SIG-M5 treated with dmso at 0.1 percent for 504 hours (cell line): Measurements from ENCODE around the gene OR14J1.
"Not testable (repeated sequence)": the region's sequence is repeated elsewhere in the genome, so short reads cannot be mapped to it uniquely, and the experiment has no call there.

Source experiments
- DNase-seq: peaks from one replicate; lab custom pipeline; 2025; ENCODE audit not compliant: unreplicated experiment; lab: John Stamatoyannopoulos, UW

OR14J1 gene, protein sequence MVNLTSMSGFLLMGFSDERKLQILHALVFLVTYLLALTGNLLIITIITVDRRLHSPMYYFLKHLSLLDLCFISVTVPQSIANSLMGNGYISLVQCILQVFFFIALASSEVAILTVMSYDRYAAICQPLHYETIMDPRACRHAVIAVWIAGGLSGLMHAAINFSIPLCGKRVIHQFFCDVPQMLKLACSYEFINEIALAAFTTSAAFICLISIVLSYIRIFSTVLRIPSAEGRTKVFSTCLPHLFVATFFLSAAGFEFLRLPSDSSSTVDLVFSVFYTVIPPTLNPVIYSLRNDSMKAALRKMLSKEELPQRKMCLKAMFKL

GRCh38 chr6:29301316-29301715, at the start of gene OR14J1:
TSS of gene OR14J1 (plus strand) at chr6:29301701. CDS start at chr6:29306690, 4,989 bp downstream.
- no peak for DNase-seq

DNA sequence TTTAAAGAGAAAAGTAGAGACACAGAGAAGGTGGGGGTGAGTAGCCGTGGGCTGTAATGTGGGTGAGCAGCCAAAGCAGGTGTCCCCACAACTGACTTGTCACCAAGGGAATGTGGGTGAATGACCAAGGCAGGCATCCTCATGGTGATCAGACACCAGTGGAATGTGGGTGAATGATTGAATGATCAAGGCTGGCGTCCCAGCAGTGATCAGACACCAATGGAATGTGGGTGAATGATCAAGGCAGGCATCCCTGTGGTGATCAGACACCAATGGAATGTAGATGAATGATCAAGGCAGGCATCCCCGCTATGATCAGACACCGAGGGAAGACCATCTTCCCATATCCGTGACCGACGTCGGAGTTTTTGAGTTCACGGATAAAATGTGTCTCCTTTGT, 49.8 kb upstream of the OR14J1 start:
- DNase-seq: no peak

DNA sequence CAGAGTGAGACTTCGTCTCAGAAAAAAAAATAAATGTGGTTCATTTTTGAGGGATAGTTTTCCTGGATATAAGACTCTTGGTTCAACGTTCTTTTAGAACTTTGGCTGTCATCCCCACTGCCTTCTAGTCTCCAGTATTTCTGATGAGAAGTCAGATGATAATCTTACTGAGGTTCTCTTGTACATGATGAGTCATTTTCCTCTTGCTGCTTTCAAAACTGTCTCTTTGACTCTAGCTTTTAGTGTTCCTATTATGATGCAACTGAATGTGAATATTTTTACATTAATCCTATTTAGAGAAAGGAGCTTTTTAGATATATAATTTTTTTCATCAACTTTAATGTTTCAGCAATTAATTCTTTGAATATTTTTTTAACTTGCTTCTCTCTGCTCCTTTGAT, 46.0 kb upstream of the OR14J1 start:
- no peak for DNase-seq

GRCh38 chr6:29259721-29260120, 41.8 kb upstream of the OR14J1 start:
- DNase-seq: no peak

GRCh38 chr6:29263001-29263400, 38.5 kb upstream of the OR14J1 start:
- no peak for DNase-seq

DNA sequence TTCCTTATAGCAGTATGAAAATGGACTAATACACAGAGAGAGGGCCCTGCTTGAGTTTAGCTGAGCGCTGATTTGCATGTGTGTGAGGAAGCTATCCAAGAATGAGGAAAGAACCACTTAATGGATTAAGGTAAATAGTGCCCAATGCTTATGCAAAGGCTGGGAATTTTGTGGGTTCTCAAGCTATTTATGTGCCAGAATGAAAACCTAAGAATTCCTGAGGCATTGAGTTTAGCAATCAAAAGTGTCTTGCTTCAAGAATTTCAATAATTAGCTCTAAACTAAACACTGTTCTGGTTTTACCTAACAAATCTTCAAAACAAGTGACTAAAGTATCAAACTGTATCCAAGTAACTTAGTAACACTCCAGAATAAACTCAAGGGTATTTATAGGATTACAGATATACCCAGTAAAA, 7.0 kb upstream of the OR14J1 start:
- no peak for DNase-seq

DNA sequence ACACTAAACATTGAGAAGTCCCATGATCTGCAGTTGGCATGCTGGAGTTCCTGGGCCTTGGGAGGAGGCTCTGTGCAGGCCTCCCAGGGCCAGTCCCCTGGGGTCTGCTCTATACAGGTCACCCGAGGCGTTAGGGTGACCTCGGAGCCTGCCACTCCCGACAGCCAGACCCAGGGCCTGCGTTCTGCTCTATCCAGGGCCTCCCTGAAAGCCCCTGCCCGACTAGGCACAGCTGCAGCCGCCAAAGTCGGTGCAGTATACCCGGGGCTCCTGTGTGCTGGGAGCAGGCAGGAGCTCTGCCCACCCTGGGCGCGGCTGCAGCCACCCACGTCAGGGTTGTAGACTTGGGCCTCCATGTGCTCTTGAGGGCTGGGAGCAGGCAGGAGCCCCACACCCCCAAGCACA, 6.3 kb upstream of the OR14J1 start:
- no peak for DNase-seq

- no peak for DNase-seq
Observed at GRCh38 chr6:29295623-29296022, 5.9 kb upstream of the OR14J1 start.

DNA sequence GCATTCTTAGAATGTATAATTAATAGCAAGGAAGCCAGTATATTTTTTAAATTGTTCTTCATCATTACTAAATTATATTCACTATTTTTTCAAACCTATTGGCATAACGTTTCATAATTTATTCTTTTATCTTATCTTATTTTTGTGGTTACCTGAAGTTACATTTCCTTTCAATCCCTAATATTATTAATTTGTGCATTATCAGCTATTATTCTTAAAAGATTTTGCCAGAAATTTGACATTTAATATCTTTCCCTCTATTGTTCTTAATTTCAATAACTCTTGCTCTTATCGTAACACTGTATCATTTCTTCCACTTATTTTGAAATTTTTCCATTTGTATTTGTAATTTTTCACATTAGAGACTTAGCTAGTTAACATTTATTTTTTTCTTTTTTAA, 18.4 kb downstream of the OR14J1 start:
- no peak for DNase-seq

DNA sequence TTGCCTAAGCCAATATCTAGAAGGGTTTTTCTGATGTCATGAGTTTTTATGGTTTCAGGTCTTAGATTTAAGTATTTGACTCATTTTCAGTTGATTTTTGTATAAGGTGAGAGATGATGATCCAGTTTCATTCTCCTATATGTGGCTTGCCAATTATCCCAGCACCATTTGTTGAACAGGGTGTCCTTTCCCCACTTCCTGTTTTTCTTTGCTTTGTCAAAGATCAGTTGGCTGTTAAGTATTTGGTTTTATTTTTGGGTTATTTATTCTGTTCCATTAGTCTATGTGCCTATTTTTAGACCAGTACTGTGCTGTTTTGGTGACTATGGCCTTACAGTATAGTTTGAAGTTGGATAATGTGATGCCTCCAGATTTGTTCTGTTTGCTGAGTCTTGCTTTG, 21.8 kb downstream of the OR14J1 start:
- DNase-seq: not testable (repeated sequence)

DNA sequence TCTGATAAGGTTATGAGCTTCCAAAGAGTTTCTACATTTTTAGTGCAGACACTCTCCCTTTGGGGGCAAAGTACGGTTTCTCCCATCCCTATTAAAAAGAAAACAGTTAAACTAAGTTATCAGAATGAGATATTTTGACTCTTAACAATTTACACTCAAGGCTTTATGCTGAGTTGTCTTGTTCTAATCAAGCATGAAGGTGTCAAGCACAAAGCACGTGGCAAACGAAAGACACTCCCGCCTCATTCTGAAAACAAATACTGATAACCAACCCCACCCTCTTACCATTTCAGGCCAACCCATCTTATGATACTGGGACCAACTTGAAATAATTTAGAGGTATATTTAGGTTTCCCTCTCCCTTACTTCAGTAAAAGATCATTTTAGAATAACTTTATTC, 24.3 kb downstream of the OR14J1 start:
- DNase-seq: no peak

GRCh38 chr6:29332676-29333075, 31.2 kb downstream of the OR14J1 start:
- DNase-seq: no peak

DNA sequence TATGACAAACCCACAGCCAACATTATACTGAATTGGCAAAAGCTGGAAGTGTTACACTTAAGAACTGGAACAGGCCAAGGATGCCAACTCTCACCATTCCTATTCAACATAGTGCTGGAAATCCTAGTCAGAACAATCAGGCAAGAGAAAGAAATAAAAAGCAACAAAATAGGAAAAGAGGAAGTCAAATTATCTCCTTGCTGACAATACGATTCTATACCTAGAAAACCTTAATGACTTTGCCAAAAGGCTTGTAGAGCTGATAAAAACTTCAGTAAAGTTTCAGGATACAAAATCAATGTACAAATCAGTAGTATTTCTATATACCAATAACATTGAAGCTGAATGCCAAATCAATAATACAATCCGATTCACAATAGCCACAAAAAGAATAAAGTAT, 34.8 kb downstream of the OR14J1 start:
- DNase-seq: no peak

GRCh38 chr6:29345380-29345779, 43.9 kb downstream of the OR14J1 start:
- no peak for DNase-seq

- not testable (repeated sequence) for DNase-seq
Observed at GRCh38 chr6:29349348-29349747, 47.8 kb downstream of the OR14J1 start.

DNA sequence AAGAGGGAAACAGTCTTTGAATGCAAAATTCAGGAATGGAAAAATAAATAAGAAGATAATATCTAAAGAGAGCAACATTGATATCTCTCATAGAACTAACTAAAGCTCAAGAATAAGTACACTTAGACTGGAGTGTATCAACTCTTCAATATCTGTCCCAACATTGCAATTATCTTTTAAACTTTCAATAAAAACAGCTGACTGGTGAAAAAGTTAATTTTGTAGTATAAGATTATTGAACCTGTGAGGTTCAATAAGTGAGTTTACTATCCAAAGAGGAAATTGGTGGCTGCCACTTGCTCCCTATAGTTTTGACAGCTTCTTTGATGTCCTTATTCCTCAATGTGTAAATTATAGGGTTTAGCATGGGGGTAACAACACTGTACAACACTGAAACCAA, 53.5 kb downstream of the OR14J1 start:
- no peak for DNase-seq

GRCh38 chr6:29355603-29356002, 54.1 kb downstream of the OR14J1 start:
- no peak for DNase-seq
